Measurements from ENCODE around the gene FAM9B.
"Not testable (repeated sequence)": the region's sequence is repeated elsewhere in the genome, so short reads cannot be mapped to it uniquely, and the experiment has no call there.

Gene FAM9B

GRCh38 chrX:9033586-9033985 lies 341 bp downstream of the FAM9B start:
- H3K27me3 ChIP-seq (ENCODE audit: insufficient read depth, low read length), result peaks cover 3% of the 10 kb centered on the region

GRCh38 chrX:9033179-9033578 lies 748 bp downstream of the FAM9B start:
- Histone ChIP-seq H3K4me3 (ENCODE audit: low read length) (no peak overlapping the region), H3K27me3 (ENCODE audit: insufficient read depth, low read length) (peaks cover 3% of the 10 kb centered on the region), H3K36me3 (ENCODE audit: insufficient read depth, low read length) (no peaks in the 10 kb centered on the region), H2AFZ (ENCODE audit: low read depth, low read length) (no peak overlapping the region), H3K9me3 (ENCODE audit: low read length) (no peaks in the 10 kb centered on the region), H3K4me1 (ENCODE audit: insufficient read depth, low read length) (no peaks in the 10 kb centered on the region)

More at GRCh38 chrX:9033586-9033985, 341 bp downstream of the FAM9B start:
- Histone ChIP-seq H3K36me3 (ENCODE audit: insufficient read depth, low read length) (no peaks in the 10 kb centered on the region), H3K4me1 (ENCODE audit: insufficient read depth, low read length) (no peaks in the 10 kb centered on the region), H2AFZ (ENCODE audit: low read depth, low read length) (no peak overlapping the region), H3K4me3 (ENCODE audit: low read length) (no peak overlapping the region), H3K9me3 (ENCODE audit: low read length) (no peaks in the 10 kb centered on the region)

DNA sequence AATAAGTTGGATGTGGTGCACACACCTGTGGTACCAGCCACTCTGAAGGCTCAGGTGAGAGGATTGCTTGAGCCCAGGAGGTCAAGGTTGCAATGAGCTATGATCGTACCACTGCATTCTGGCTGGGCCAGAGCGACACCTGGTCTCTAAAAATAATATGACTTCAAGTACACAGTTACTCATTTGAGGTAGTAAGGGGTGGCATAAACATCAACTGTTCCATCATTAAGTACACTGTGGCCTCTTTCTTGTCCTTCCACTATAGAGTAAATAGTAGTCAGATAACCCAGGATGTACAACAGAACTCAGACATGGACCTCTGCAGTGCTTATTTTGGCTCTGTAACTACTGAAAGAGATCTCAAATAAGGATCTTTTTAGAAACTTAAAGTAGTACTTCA lies 10.6 kb downstream of the FAM9B start:
- Histone ChIP-seq H2AFZ (ENCODE audit: low read depth, low read length) (no peak overlapping the region), H3K27me3 (ENCODE audit: insufficient read depth, low read length) (no peaks in the 10 kb centered on the region), H3K9me3 (ENCODE audit: low read length) (no peaks in the 10 kb centered on the region)

GRCh38 chrX:9019151-9019550 lies 14.8 kb downstream of the FAM9B start:
- H3K27me3 ChIP-seq (ENCODE audit: insufficient read depth, low read length), result no peaks in the 10 kb centered on the region
- H2AFZ ChIP-seq (ENCODE audit: low read depth, low read length), result no peak overlapping the region
- H3K9me3 ChIP-seq (ENCODE audit: low read length), result no peaks in the 10 kb centered on the region
- no peak overlapping the region for H3K4me3 ChIP-seq (ENCODE audit: low read length)
- no peaks in the 10 kb centered on the region for H3K4me1 ChIP-seq (ENCODE audit: insufficient read depth, low read length)
- no peaks in the 10 kb centered on the region for H3K36me3 ChIP-seq (ENCODE audit: insufficient read depth, low read length)

More for the DNA sequence above, 10.6 kb downstream of the FAM9B start:
- H3K36me3 ChIP-seq (ENCODE audit: insufficient read depth, low read length), result no peaks in the 10 kb centered on the region
- no peaks in the 10 kb centered on the region for H3K4me1 ChIP-seq (ENCODE audit: insufficient read depth, low read length)
- no peak overlapping the region for H3K4me3 ChIP-seq (ENCODE audit: low read length)

GRCh38 chrX:9018332-9018731 lies 15.6 kb downstream of the FAM9B start:
- H3K27me3 ChIP-seq (ENCODE audit: insufficient read depth, low read length); H2AFZ ChIP-seq (ENCODE audit: low read depth, low read length); H3K4me1 ChIP-seq (ENCODE audit: insufficient read depth, low read length); H3K36me3 ChIP-seq (ENCODE audit: insufficient read depth, low read length); H3K4me3 ChIP-seq (ENCODE audit: low read length); H3K9me3 ChIP-seq (ENCODE audit: low read length): not testable (repeated sequence)

DNA sequence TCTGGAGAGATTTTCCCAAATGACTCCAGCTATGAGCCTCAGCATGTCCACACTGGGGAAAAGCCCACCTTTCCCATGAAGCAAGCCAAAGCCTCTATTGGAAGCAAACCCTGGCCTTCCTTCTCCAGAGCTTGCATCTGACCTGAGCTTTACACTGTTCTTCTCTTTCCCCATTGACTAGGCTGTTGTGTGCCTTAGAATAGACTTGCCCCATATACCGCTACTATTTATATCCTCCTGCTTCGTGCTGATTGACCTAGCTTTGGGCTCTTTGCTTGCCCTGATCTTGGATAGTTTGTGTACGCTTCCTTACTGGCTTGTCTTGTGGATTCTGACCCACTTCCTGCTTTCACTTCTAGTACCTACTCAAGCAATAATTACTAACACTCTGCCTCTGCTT lies 30.9 kb downstream of the FAM9B start:
- no peaks in the 10 kb centered on the region for H3K27me3 ChIP-seq (ENCODE audit: insufficient read depth, low read length)
- H3K9me3 ChIP-seq (ENCODE audit: low read length), result no peaks in the 10 kb centered on the region
- no peak overlapping the region for H3K4me3 ChIP-seq (ENCODE audit: low read length)
- no peak overlapping the region for H2AFZ ChIP-seq (ENCODE audit: low read depth, low read length)
- no peaks in the 10 kb centered on the region for H3K4me1 ChIP-seq (ENCODE audit: insufficient read depth, low read length)
- H3K36me3 ChIP-seq (ENCODE audit: insufficient read depth, low read length), result no peaks in the 10 kb centered on the region

GRCh38 chrX:8988446-8988845 lies 45.5 kb downstream of the FAM9B start:
- Histone ChIP-seq H3K27me3 (ENCODE audit: insufficient read depth, low read length) (no peaks in the 10 kb centered on the region), H3K36me3 (ENCODE audit: insufficient read depth, low read length) (no peaks in the 10 kb centered on the region)

DNA sequence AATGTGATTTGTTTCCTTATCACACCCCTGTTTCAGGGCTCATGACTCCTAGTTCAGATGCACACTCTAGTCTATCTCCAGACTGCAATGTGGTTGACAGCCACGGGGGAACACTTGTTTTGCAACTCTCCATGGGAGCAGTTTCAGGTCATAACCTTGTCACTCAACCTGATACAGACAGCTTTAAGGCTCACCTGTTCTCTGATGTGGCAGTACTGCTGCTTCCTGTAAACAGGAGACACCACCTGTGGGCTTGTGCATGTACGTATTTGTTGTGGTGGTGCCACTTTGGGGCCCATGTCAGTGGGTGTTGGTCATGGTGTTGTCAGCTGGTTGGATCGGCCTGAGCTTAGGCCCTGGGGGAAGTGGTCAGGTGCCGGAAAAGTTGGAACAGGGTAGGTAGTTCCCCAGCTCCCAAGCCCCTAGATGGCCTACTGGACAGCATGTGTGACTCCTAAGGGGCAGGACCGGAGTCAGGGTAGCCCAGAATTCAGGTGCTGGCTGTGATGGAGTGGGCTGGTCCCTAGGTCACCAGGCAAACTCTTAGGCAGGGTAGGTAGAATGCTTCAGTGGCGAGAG lies 46.2 kb downstream of the FAM9B start:
- no peak overlapping the region for H3K4me3 ChIP-seq (ENCODE audit: low read length)
- H3K36me3 ChIP-seq (ENCODE audit: insufficient read depth, low read length), result no peaks in the 10 kb centered on the region
- no peaks in the 10 kb centered on the region for H3K27me3 ChIP-seq (ENCODE audit: insufficient read depth, low read length)
- H3K9me3 ChIP-seq (ENCODE audit: low read length), result no peaks in the 10 kb centered on the region
- no peaks in the 10 kb centered on the region for H3K4me1 ChIP-seq (ENCODE audit: insufficient read depth, low read length)
- H2AFZ ChIP-seq (ENCODE audit: low read depth, low read length), result no peak overlapping the region

More at GRCh38 chrX:8988446-8988845, 45.5 kb downstream of the FAM9B start:
- Histone ChIP-seq H3K4me1 (ENCODE audit: insufficient read depth, low read length) (no peaks in the 10 kb centered on the region), H2AFZ (ENCODE audit: low read depth, low read length) (no peak overlapping the region), H3K4me3 (ENCODE audit: low read length) (no peak overlapping the region), H3K9me3 (ENCODE audit: low read length) (no peaks in the 10 kb centered on the region)

GRCh38 chrX:8984231-8984630 lies 49.7 kb downstream of the FAM9B start:
- H2AFZ ChIP-seq (ENCODE audit: low read depth, low read length), result no peak overlapping the region
- H3K4me3 ChIP-seq (ENCODE audit: low read length), result no peak overlapping the region
- no peaks in the 10 kb centered on the region for H3K36me3 ChIP-seq (ENCODE audit: insufficient read depth, low read length)

GRCh38 chrX:8981723-8982122 lies 52.2 kb downstream of the FAM9B start:
- no peak overlapping the region for H2AFZ ChIP-seq (ENCODE audit: low read depth, low read length)
- H3K4me1 ChIP-seq (ENCODE audit: insufficient read depth, low read length), result no peaks in the 10 kb centered on the region
- no peaks in the 10 kb centered on the region for H3K36me3 ChIP-seq (ENCODE audit: insufficient read depth, low read length)
- H3K27me3 ChIP-seq (ENCODE audit: insufficient read depth, low read length), result no peaks in the 10 kb centered on the region
- no peak overlapping the region for H3K4me3 ChIP-seq (ENCODE audit: low read length)
- no peaks in the 10 kb centered on the region for H3K9me3 ChIP-seq (ENCODE audit: low read length)

More at GRCh38 chrX:8984231-8984630, 49.7 kb downstream of the FAM9B start:
- no peaks in the 10 kb centered on the region for H3K27me3 ChIP-seq (ENCODE audit: insufficient read depth, low read length)
- no peaks in the 10 kb centered on the region for H3K9me3 ChIP-seq (ENCODE audit: low read length)
- no peaks in the 10 kb centered on the region for H3K4me1 ChIP-seq (ENCODE audit: insufficient read depth, low read length)

DNA sequence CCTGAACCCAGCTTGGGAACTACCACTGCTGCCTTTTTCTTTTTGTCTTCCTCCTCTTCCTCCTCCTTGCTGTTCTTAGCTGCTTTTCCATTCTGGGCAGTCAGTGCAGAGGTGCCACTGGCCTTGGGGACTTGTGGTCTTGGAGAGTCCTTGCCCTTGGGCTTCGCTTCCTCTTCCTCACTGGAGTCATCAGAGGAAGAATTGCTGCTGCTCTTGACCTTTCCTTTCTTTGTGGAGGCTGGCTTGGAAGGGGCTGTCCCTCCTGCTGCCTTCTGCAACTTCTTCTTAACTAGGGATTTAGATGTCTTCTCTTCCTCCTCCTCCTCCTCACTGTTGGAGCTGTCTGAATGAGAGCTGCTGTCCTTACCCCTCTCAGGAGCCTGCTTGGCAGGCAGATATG lies 53.2 kb downstream of the FAM9B start:
- no peak overlapping the region for H2AFZ ChIP-seq (ENCODE audit: low read depth, low read length)

More for the DNA sequence above, 53.2 kb downstream of the FAM9B start:
- H3K9me3 ChIP-seq (ENCODE audit: low read length), result no peaks in the 10 kb centered on the region
- no peaks in the 10 kb centered on the region for H3K4me1 ChIP-seq (ENCODE audit: insufficient read depth, low read length)
- no peaks in the 10 kb centered on the region for H3K36me3 ChIP-seq (ENCODE audit: insufficient read depth, low read length)
- H3K4me3 ChIP-seq (ENCODE audit: low read length), result no peak overlapping the region
- H3K27me3 ChIP-seq (ENCODE audit: insufficient read depth, low read length), result no peaks in the 10 kb centered on the region

Measured in neuron (in vitro differentiated cells).